Gastrocnemius medialis (tissue), 4 donors: ENCODE measurements around the gene SMURF2. TPM values are rescaled to one million over a fixed set of nuclear protein-coding genes. Genes with fewer than 3 reads are reported as not detected.

Experiments
- ATAC-seq, 2 donors: fragments of 150-250 bp; one replicate each; pipeline ENCODE4 v1.9.1; 2016
- DNase-seq, 2 donors: peaks; one replicate each; pipeline ENCODE4 v3.0.0-alpha.2; 2019
- H3K27ac ChIP-seq, 4 donors: fragments of 200-600 bp; sonication (generic); 1 replicate in 1 of 4; 2 replicates in 3 of 4; pipeline ENCODE4 v1.5.1; 2016 to 2018; ENCODE audit warnings: mild to moderate bottlenecking in 2 of 4, moderate library complexity in 1 of 4
- H3K27me3 ChIP-seq, 3 donors: fragments of 200-600 bp; sonication (generic) in 2 of 3; 1 replicate in 1 of 3; 2 replicates in 2 of 3; pipeline versions ENCODE4 v1.5.1 to v1.6.0; 2016 to 2019; ENCODE audit warnings: mild to moderate bottlenecking in 1 of 3, moderate library complexity in 1 of 3
- H3K36me3 ChIP-seq, 2 donors: fragments of 200-600 bp; sonication (generic) in 1 of 2; one replicate each; pipeline ENCODE4 v1.5.1; 2017 to 2018
- H3K4me1 ChIP-seq, 2 donors: fragments of 200-600 bp; sonication (generic) in 1 of 2; one replicate each; pipeline ENCODE4 v1.5.1; 2016 to 2017; ENCODE audit warnings: mild to moderate bottlenecking in 2 of 2
- H3K4me3 ChIP-seq, 4 donors: fragments of 200-600 bp; sonication (generic) in 3 of 4; 1 replicate in 1 of 4; 2 replicates in 3 of 4; pipeline ENCODE4 v1.5.1; 2016 to 2019; ENCODE audit warnings: mild to moderate bottlenecking in 2 of 4
- H3K9me3 ChIP-seq, 3 donors: fragments of 200-600 bp; sonication (generic) in 2 of 3; 1 replicate in 1 of 3; 2 replicates in 2 of 3; pipeline ENCODE4 v1.5.1; 2016 to 2019
- CTCF ChIP-seq, 5 experiments: fragments of 450-650 bp in 3 of 5; fragments of 200-600 bp in 2 of 5; sonication (generic) in 2 of 5; IDR thresholded peaks in 4 of 5; conservative IDR thresholded peaks in 1 of 5; 1 replicate in 4 of 5; 2 replicates in 1 of 5; pipeline ENCODE4 v1.5.1; 2016 to 2019; ENCODE audit warnings: antibody characterized with exemption in 5 of 5, mild to moderate bottlenecking in 3 of 5, moderate library complexity in 3 of 5
- POLR2A ChIP-seq, 2 donors: fragments of 450-650 bp; IDR thresholded peaks; one replicate each; pipeline ENCODE4 v1.6.1; 2017; ENCODE audit warnings: antibody characterized with exemption in 2 of 2, mild to moderate bottlenecking in 2 of 2, moderate library complexity in 2 of 2
- in situ Hi-C, 4 donors: fragments of 200-750 bp; cut with MboI; loops; one replicate each; pipeline versions ENCODE4 v1.15.0 to v1.8.0; 2017; ENCODE audit warnings: low sequenced_read_pairs in 4 of 4
- intact Hi-C: fragments of 100-400 bp; cut with DNase I; formaldehyde crosslinking; loops from one replicate; pipeline ENCODE4 v1.15.1; 2023; ENCODE audit warnings: low total_unique reads
- total RNA-seq, 4 donors: library from RNA; depleted of rRNA; stranded (reverse); fragments of >200 nt; gene quantifications; one replicate each; pipeline versions ENCODE4 v1.1.0 to v1.2.3, GENCODE V29; 2016

SMURF2 gene
- total RNA-seq, 4 donors from 2014 or later: 8.9 to 15.3 (median 11.4) TPM

GRCh38 chr17:64658931-64659330, 3.2 kb downstream of the SMURF2 start:
- Histone ChIP-seq H3K9me3 (no peaks in the 10 kb centered on the region), H3K4me3 (no peak overlapping the region), H3K27me3 (no peaks in the 10 kb centered on the region), H3K4me1 (peaks cover 15 to 24% of the 10 kb centered on the region in 2 donors), H3K36me3 (no peaks in the 10 kb centered on the region), H3K27ac (no peak overlapping the region)
- no peak for ATAC-seq
- in situ Hi-C loops (no loop called here), intact Hi-C loops (no loop called here)
- DNase-seq: no peak
- TF ChIP-seq CTCF (IDR thresholded peaks at IDR 0.05 in 4 of 5, conservative IDR thresholded peaks at IDR 0.05 in 1 of 5) (no peak), POLR2A (IDR thresholded peaks at IDR 0.05) (no peak)

DNA sequence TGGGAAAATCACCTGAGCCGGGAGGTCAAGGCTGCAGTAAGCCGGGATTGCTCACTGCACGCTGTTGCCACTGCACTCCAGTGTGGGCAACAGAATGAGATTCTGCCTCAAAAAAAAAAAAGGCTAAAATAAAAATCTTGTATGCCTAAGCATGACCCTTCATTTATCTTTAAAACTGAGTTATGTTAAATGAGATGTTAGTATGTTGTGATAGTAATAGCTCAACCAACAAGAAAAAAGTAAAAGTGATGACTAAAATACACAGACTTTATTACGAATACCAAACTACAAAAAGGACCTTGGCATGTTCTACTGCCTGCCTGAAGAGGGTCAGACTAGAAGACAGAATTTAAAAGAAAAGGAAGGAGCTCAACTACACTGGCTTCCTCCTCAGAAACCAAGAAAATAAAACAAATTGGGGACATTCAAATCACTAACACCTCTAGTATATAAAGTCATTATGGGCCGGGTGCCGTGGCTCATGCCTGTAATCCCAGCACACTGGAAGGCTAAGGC, 4.4 kb downstream of the SMURF2 start:
- intact Hi-C loops: no loop called here
- H3K4me1 ChIP-seq: peaks cover 15 to 27% of the 10 kb centered on the region in 2 donors
- no peak for TF ChIP-seq CTCF (IDR thresholded peaks at IDR 0.05 in 4 of 5, conservative IDR thresholded peaks at IDR 0.05 in 1 of 5)
- TF ChIP-seq POLR2A (IDR thresholded peaks at IDR 0.05): no peak

DNA sequence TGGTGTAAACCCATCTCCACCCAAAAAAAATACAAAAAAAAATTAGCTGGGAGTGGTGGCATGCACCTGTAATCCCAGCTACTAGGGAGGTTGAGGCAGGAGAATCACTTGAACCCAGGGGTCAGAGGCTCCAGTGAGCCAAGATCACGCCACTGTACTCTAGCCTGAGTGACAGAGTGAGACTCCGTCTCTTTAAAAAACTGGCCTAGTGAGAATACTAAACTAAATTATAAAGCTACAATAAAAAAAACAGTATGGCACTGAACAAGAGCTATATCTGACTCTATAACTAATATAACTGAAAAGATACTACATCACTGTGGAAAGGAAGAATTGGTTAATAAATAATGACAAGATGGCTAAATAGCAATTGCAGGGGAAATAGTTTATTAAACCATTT, 6.4 kb downstream of the SMURF2 start:
- H3K4me1 ChIP-seq: peaks cover 13 to 23% of the 10 kb centered on the region in 2 donors
- TF ChIP-seq CTCF (IDR thresholded peaks at IDR 0.05 in 4 of 5, conservative IDR thresholded peaks at IDR 0.05 in 1 of 5): no peak
- TF ChIP-seq POLR2A (IDR thresholded peaks at IDR 0.05): no peak
- H3K36me3 ChIP-seq: no peaks in the 10 kb centered on the region
- no peaks in the 10 kb centered on the region for H3K9me3 ChIP-seq
- H3K27me3 ChIP-seq: no peaks in the 10 kb centered on the region
- no peak for ATAC-seq
- H3K27ac ChIP-seq: no peak overlapping the region
- DNase-seq: no peak
- in situ Hi-C loops: no loop called here
- H3K4me3 ChIP-seq: no peak overlapping the region
- intact Hi-C loops: no loop called here

More for the DNA sequence above, 4.4 kb downstream of the SMURF2 start:
- H3K36me3 ChIP-seq: no peaks in the 10 kb centered on the region
- in situ Hi-C loops: no loop called here
- no peak overlapping the region for H3K4me3 ChIP-seq
- no peaks in the 10 kb centered on the region for H3K9me3 ChIP-seq
- no peak for DNase-seq
- H3K27ac ChIP-seq: no peak overlapping the region
- H3K27me3 ChIP-seq: no peaks in the 10 kb centered on the region
- ATAC-seq: no peak

DNA sequence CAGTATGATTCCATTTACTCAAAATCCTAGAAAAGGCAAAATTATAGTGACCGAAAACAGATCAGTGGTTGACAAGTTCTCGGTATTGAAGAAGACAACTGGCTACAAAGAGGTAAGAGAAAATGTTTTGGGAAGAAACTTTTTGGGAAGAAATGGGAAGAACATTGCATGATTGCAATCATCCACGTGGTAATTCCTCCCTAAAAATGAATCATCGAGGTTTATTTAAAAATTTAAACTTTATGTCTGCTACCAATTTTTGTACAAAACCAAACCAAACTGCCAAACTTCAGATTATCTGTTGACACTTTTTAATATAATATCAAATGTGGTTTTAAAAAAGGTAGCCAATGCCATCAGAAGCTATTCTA, 8.1 kb downstream of the SMURF2 start:
- no peak for DNase-seq
- in situ Hi-C loops (no loop called here), intact Hi-C loops (no loop called here)
- H3K27me3 ChIP-seq: no peaks in the 10 kb centered on the region
- no peaks in the 10 kb centered on the region for H3K9me3 ChIP-seq
- TF ChIP-seq POLR2A (IDR thresholded peaks at IDR 0.05) (no peak), CTCF (IDR thresholded peaks at IDR 0.05 in 4 of 5, conservative IDR thresholded peaks at IDR 0.05 in 1 of 5) (no peak)
- H3K4me1 ChIP-seq: peaks cover under 1 to 9% of the 10 kb centered on the region in 2 donors
- H3K4me3 ChIP-seq: no peak overlapping the region
- H3K36me3 ChIP-seq: no peaks in the 10 kb centered on the region
- H3K27ac ChIP-seq: no peak overlapping the region
- no peak for ATAC-seq
